GM21381 (cell line): ENCODE measurements around the gene ANKRD63.

Source experiments
- ATAC-seq: cut with Tn5 transposase; IDR thresholded peaks from one replicate; pipeline ENCODE4 v1.9.1; 2021; ENCODE audit warnings: mild to moderate bottlenecking, moderate library complexity; ENCODE audit not compliant: unreplicated experiment

ANKRD63 gene

DNA sequence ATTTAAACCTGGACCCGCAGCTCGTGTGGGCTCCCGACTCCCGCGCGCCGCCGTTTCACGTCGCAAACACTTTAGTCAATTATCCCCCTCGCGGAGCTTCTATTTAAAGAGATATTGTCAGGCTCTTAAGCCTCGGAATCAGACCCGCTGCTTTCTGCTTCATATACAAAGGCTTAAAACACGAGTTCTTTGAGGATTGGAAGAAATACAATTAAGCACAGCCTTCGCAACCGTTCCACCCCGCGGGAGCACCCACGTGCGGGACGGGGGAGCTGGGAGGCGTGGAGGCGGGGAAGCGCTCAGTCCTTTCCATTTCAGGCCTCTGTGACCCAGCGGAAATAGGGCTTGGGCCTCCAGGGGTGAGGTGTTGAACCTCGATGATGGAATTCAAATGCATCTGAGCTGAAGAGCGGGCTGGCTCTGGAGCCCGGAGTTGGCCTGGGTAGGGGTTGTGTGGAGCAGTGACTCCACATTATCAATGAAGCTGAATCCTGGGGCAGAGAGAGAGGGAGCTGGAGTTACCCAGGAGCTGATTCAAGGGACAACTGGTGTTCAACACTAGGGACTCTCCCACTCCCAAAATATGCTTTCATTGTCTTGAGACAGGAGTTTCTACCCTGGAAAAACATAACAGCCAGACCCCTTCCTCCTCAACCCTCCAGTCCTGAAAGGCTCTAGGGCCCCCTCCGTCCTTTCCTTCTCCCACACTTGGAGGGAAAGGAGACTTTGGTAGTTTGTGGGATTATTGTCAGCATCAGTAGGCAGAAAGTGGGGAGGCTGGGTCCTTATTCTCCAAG is 2.4 kb downstream of the ANKRD63 start:
- ATAC-seq, result no peak

DNA sequence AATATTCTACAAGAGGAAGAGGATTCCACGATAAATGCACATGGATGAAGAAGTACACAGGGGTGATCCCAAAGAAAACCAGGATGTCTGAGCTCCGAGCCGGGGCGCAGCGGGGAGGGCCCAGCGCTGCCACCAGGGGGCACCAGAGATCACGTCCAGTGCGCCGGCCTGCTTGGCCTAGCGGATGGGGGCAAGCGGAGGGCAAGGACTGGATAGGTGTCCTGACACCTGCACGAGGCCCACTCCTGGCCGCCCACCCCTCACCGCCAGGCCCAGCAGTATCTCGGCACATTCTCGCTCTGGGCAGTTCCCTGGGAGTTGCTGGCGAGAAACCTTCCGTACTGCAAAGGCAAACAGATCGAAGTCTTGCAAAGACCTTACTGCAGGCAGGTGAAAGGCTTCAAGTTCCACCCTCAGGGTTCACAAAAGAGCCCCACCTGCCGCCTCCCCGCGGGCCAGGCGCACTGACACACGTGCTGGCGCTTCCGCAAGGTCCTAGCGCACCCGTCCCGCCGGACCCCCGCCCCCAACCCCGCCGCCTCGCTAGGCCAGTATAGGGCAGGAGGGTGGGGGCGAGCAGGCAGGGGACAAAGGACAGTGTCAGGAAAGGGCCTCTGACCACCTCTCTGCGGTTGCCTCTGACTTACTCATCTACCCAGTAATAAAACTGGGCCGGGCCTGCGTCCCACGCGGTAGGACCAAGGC is 3.3 kb downstream of the ANKRD63 start:
- no peak for ATAC-seq

DNA sequence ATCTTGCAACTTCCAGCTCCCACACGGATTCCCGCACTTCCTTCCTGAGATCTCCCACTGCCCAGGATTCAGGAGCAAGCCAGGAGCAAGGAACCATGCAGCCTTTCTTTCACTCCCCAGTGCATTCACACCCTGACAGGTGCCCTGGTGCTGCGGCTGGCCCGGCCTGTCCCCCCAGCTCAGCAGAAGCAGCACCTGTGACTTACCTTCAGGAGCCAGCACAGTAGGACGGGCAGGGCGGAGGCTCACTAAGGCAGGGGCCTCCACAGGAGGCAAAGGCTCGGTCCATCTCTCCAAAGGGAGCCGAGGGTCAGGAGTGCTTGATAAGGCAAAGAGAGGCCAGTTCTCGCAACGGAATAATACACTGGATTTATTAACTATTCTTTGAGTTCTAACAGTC is 4.8 kb downstream of the ANKRD63 start:
- ATAC-seq, result no peak

DNA sequence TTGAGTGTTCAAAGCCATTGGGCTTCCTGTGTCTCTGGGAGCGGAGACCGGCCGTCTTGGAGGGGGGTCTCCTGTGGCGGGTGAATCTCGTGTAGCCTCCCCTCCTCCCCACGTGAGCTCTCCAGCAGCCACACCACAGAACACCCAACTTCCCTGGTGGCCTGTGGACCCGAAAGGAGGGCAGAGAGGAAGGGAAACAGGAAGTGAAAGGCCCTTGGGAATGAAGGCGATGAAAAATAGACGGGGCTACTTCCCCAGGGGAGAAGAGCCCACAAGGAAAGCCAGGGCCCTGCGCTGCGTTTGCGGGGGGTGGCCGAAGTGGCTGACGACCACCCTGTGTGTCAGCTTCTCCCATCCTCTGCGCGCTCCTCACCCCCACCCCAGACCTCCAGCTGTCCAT is 5.4 kb downstream of the ANKRD63 start:
- ATAC-seq, result no peak

DNA sequence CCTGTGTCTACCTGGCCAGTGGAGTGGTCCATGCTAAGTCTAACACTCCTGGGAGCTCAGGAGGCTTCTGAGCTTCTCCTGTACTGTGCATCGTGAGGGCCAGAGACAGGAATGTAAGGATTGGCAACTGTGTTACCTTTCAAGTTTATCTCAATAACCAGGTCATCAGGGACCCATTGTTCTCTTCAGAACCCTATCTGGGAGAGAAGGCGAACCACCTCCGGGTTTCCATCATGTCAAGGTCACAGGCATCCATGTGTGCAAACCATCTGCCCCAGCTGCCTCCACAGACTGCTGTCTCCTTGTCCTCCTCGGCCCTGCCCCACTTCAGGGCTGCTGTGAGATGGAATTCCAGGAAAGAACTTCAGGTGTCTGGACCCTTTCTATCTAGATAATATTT is 5.9 kb downstream of the ANKRD63 start:
- no peak for ATAC-seq

DNA sequence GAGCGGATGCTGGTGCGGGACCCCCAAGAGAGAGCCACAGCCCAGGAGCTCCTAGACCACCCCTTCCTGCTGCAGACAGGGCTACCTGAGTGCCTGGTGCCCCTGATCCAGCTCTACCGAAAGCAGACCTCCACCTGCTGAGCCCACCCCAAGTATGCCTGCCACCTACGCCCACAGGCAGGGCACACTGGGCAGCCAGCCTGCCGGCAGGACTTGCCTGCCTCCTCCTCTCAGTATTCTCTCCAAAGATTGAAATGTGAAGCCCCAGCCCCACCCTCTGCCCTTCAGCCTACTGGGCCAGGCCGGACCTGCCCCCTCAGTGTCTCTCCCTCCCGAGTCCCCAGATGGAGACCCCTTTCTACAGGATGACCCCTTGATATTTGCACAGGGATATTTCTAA is 6.9 kb downstream of the ANKRD63 start:
- no peak for ATAC-seq

DNA sequence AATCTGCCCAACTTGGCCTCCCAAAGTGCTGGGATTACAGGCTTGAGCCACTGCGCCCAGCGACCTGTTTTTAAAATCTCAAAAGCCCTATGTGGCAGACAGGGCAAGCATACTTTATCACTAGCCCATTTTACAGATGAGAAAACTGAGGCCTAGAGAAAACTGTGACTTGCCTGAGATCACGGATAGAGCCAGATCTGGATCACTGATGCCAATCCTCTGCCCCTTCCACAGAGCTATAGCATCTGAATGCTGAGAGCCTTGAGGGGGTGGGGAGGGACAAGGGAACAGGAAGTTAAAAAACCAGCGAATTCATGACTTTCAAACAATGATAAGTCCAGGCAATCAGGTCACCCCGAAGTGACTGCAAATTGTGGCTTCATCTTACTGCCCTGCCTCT is 7.3 kb downstream of the ANKRD63 start:
- ATAC-seq, result no peak

DNA sequence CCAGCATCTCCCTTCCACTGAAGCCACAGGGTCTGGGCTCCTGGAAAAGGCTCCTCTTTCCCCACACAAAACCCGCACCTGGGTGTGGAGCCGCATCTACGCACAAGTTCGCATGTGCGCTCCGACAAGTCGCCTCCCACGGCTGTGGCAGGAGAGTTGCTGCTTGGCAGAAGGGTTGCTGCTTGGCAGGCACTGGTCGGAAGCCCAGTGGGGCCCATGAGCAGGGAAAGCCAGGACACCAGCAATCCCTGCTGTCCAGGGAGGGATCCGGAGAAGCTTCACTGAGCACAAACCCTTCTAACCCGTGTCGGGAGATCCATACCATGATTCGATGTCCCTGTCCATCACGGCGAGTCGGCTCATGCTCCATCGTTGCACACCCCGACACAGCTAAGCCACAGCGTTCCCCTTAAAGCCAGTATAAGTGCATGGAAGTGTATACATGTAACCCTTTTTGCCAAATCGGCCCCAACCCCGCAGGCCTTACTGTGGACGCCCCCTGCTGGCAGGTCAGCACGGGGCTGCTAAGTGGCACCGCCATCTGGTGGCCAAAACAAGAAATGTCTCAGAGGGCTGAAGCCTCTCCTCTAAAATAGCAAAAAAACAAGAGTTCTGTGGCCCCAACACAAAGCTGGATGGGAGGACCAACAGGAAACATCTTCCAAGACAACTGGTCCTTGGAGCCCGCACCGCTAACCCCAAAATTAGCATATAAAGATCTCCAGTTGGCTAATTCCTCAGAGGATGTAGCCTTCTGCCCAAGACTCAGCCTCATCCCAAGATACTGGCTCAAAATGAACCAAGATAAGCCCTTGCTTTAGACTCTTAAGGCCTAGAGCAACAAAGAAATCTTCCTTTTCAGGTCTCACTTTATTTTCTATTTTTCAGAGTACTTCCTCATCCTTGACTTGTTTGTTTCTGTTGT is 8.3 kb downstream of the ANKRD63 start:
- no peak for ATAC-seq

DNA sequence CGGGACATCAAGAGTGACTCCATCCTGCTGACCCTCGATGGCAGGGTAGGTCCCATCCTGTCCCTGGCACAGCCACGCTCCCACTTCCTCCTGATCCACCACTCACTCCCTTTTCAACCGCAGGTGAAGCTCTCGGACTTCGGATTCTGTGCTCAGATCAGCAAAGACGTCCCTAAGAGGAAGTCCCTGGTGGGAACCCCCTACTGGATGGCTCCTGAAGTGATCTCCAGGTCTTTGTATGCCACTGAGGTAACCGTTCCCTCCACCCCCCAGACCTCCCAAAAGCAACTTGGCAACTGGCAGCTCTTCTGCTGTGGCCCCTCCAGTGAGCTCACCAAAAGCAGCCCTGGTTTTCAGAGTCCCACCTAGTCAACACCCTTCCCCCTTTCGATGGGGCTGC is 9.4 kb downstream of the ANKRD63 start:
- ATAC-seq, result no peak

DNA sequence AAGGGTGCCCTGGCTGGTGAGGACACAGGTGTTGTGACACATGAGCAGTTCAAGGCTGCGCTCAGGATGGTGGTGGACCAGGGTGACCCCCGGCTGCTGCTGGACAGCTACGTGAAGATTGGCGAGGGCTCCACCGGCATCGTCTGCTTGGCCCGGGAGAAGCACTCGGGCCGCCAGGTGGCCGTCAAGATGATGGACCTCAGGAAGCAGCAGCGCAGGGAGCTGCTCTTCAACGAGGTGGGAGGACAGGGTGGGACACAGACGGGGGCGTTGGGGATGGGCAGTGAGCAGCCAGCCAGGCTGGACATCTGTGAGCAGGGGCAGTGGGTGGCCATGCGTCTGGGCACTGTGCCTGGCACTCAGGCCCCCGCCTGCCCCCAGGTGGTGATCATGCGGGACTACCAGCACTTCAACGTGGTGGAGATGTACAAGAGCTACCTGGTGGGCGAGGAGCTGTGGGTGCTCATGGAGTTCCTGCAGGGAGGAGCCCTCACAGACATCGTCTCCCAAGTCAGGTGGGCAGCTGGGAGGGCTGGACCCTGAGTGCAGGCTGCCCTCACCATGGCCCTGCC is 10.3 kb downstream of the ANKRD63 start:
- ATAC-seq, result no peak

DNA sequence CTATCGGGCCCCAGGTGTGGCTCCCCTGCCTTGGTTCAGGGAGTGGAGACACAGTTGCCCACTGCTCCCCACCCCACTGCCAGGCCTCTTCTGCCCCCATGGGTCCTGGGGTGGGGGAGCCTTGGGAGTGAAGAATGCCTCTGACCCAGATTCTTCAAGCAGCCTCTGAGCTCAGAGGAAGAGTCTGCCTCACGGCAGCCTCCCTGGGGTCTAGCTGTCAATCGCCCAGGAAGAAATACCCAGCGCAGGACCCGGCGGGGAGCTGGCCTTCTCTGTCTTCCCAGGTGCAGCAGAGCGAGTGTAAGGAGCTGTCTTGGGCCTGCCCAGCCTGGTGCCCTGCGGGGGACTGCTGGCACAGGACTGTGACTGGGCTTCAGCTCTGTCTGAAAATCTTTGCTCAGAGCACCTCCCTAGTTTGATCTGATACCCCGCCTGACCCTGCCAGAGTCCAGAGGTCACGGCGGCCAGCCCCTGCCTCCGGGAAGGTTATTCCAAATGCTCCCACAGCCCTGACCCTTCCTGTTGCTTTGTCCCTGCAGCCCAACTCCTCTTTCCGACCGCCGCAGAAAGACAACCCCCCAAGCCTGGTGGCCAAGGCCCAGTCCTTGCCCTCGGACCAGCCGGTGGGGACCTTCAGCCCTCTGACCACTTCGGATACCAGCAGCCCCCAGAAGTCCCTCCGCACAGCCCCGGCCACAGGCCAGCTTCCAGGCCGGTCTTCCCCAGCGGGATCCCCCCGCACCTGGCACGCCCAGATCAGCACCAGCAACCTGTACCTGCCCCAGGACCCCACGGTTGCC is 11.0 kb downstream of the ANKRD63 start:
- ATAC-seq, result no peak

DNA sequence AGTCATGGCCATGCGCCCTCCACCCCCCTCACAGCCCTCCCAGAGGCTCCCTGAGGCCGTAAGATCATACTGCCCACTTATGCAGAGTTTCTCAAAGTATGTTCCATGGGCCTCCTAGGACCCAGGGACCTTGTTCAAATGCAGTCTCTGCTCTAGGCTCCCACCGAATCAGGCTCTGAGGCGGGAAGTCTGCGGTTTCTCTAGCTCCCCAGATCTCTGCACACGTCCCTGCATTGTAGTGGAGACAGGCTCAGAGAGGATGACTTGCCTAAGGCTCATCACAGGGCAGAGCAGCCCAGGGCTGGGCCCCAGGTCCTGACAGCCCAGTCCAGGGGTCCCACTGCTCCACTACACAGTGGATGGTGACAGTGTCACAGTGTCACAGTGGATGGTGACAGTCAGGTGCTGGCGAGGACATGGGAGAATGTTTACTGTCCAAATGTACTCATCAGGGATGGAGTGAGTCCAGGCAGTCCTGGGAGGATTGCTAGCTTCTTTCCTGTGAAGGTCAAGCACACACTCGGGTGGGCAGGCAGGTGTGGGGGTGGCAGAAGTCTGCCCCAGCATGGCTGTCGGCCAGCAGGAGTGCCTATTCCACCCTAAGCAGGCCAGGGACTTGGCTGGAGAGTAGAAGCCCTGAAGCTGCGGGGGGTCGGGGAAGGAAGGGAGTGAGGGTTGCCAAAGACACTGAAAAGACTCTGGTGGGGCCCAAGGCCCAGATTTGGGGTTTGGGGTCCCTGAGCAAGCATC is 12.4 kb downstream of the ANKRD63 start:
- no peak for ATAC-seq

DNA sequence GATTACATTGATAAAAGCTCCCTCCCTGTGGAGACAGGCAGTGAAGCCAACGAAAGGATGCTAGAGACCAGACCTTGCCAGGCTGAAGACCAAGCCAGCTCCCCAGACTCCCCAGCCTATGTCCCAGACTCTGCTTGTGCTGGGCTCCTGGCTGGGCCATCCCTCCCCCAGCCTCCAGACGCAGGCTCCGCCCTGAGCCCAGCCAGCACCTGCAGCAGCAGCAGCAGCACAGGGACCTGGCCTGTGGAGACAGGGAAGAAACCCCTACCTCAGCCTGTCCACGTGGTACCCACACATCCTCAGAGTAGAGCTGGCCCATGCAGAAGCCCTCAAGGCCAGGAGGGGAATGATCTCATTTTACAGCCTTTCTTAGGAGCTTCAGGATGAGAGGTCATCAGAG is 13.3 kb downstream of the ANKRD63 start:
- ATAC-seq, result no peak

DNA sequence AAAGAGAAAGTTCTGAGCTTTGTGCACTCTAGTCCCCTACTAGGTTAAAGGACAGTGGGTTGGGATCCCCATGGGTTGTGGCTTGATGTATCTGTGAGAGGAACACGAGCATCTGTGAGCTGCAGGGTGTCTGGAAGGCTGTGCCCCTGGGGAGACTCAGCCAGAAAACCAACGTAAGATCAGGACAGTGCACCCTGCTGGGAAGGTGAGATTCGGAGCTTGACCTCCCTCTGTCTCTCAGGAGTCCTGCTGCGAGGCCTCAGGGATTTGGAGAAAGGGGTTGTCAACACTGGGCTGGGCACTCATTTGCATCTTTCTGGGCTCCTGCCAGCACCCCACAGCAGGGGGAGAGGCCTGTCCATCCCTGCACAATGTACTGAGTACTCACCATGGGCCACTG is 15.2 kb downstream of the ANKRD63 start:
- no peak for ATAC-seq

DNA sequence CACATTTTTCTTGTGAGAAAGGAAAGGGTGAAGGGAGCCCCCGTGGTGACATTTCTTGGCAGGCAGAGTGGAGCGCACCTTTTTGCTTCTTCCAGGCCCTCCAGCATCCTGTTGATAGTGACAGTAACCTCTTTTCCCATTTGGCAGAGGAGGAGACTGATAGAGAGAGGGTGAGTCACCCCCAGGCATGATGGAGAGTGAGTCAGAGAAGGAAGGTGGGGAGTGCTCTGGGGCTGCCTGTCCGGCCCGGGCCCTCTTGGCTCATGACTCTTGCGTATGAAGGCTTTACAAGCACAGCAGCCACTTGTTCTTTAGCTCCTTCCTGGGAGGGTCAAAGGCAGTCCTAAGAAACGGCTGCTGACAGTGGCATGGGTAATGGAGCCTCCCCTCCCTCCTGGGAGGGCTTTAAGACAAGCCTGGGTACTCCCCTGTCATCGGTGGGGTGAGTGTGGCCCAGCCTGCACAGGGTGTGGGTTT is 16.0 kb downstream of the ANKRD63 start:
- no peak for ATAC-seq

DNA sequence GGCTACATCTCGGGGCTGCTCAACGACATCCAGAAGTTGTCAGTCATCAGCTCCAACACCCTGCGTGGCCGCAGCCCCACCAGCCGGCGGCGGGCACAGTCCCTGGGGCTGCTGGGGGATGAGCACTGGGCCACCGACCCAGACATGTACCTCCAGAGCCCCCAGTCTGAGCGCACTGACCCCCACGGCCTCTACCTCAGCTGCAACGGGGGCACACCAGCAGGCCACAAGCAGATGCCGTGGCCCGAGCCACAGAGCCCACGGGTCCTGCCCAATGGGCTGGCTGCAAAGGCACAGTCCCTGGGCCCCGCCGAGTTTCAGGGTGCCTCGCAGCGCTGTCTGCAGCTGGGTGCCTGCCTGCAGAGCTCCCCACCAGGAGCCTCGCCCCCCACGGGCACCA is 17.0 kb downstream of the ANKRD63 start:
- ATAC-seq, result no peak

DNA sequence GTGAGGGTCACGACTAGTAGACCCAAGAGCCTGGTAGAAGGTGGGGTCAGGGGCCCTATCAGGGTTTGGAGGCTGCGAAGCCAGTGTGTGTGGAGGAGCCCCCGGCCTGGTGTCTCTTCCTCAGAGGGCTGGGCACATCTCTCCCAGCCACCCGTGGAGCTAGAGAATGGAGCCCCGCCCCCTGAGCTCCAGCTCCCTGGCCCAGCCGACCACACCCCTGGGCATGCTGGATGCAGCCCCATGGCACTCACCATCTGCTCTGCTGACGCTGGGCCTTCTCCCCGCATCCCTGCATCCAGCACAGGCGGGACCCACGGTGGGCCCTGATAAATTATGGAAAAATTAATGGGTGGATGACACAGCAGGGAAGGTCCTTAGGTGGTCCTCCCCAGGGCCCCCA is 17.5 kb downstream of the ANKRD63 start:
- no peak for ATAC-seq

DNA sequence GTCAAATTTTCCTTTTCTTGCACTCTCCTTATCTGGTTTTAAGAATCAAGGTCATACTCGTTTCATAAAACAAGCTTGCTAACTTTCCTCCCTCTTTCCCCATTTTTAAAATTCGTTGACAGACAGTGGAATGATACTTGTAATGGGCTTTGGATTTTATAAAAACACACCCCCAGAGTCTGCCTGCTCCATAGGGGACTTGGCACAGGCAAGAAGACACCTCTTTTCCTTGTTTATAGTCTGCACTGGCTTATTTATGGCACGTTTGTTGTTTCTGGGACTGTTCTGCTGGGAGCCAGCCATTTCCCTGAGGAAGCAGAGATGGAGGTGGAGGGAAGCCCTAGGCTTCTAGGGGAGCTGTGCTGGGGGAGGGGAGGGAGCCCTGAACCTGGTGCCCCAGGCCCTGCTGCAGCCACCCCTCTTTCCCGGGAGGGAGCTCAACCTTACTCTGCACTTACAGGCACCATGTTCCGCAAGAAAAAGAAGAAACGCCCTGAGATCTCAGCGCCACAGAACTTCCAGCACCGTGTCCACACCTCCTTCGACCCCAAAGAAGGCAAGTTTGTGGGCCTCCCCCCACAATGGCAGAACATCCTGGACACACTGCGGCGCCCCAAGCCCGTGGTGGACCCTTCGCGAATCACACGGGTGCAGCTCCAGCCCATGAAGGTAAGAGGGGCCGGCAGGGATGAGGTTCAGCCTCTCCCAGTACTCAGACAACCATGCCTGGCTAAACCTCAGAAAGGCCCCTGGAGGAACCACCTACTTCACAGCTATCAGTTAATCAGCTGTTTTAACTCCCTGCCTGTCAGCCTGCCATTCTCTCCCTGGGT is 18.3 kb downstream of the ANKRD63 start:
- no peak for ATAC-seq
